HCT116 (cell line): ENCODE data around the gene FXYD1. TPM values are rescaled to one million over a fixed set of nuclear protein-coding genes. Genes with fewer than 3 reads are reported as not detected.

Source experiments
- ATAC-seq: fragments of 200-7000 bp; cut with Tn5 transposase; 2 replicates; pipeline ENCODE4 v1.9.1; 2020; ENCODE audit warnings: mild to moderate bottlenecking, moderate library complexity
- BruUV-seq: library from RNA; stranded (reverse); fragments of 400-500 nt; replicated peaks from 2 replicates; lab custom pipeline; 2021; lab: Mats Ljungman, UMichigan
- CTCF ChIA-PET: fragments of 300-600 bp; sonication (Branson Sonifier 250); formaldehyde crosslinking; loops from one replicate; lab custom pipeline; 2021; ENCODE audit warnings: antibody characterized with exemption; lab: Charles Lee
- POLR2A ChIA-PET: fragments of 300-600, 350-600 bp; sonication (Branson Sonifier 250); formaldehyde crosslinking; loops from one replicate; lab custom pipeline; 2021; ENCODE audit warnings: antibody characterized with exemption; lab: Charles Lee
- RAD21 ChIA-PET, 2 experiments: fragments of 300-600 bp; sonication (Branson Sonifier 250); formaldehyde crosslinking; loops; one replicate each; lab custom pipeline; 2023; ENCODE audit warnings: low total read pairs in 2 of 2; ENCODE audit not compliant: uncharacterized antibody in 2 of 2, unreplicated experiment in 2 of 2, low non-redundant PET in 1 of 2; lab: Charles Lee
- DNase-seq: peaks from one replicate; pipeline ENCODE4 v3.0.0-alpha.2; 2010; ENCODE audit warnings: low read depth, low spot score
- H2AFZ ChIP-seq: fragments of 200-600 bp; shearing (Covaris generic), sonication (generic); 2 replicates; pipeline ENCODE4 v1.6.1; 2017; ENCODE audit warnings: low read depth, mixed run types, mixed read lengths, antibody characterized with exemption, low read length; ENCODE audit not compliant: poor library complexity, severe bottlenecking
- H3K27ac ChIP-seq: 2 replicates; pipeline ENCODE4 v1.5.1; 2012; ENCODE audit warnings: low read depth, low read length
- H3K27me3 ChIP-seq: fragments of 200-600 bp; sonication (generic); 2 replicates; pipeline ENCODE4 v1.6.1; 2016; ENCODE audit warnings: mixed run types, low read length, mixed read lengths; ENCODE audit not compliant: insufficient read depth
- H3K36me3 ChIP-seq, 2 experiments: fragments of 200-500 bp in 1 of 2; fragments of 200-600 bp in 1 of 2; sonication (Bioruptor generic) in 1 of 2; sonication (generic) in 1 of 2; 2 replicates each; pipeline versions ENCODE4 v1.5.1 to v1.6.1; 2014 to 2016; ENCODE audit warnings: low read length in 2 of 2, inconsistent platforms in 1 of 2, mixed read lengths in 1 of 2, mixed run types in 1 of 2; ENCODE audit not compliant: insufficient read depth in 2 of 2, control insufficient read depth in 1 of 2
- H3K4me1 ChIP-seq, 2 experiments: fragments of 200-600 bp in 1 of 2; sonication (generic) in 1 of 2; 2 replicates each; pipeline versions ENCODE4 v1.5.1 to v1.6.1; 2012 to 2017; ENCODE audit warnings: low read length in 2 of 2, inconsistent platforms in 1 of 2, mild to moderate bottlenecking in 1 of 2, mixed read lengths in 1 of 2, mixed run types in 1 of 2, moderate library complexity in 1 of 2; ENCODE audit not compliant: insufficient read depth in 2 of 2, control insufficient read depth in 1 of 2
- H3K4me2 ChIP-seq: fragments of 200-600 bp; sonication (generic); 2 replicates; pipeline ENCODE4 v1.6.1; 2017; ENCODE audit warnings: mixed run types, low read length, mixed read lengths
- H3K4me3 ChIP-seq, 2 experiments: fragments of 200-600 bp in 1 of 2; sonication (generic) in 1 of 2; replicated peaks in 1 of 2; 2 replicates each; pipeline ENCODE4 v1.5.1; 2011 to 2016; ENCODE audit warnings: low read length in 2 of 2, control low read depth in 1 of 2, low read depth in 1 of 2, mild to moderate bottlenecking in 1 of 2, mixed read lengths in 1 of 2, mixed run types in 1 of 2
- H3K79me2 ChIP-seq: fragments of 200-600 bp; sonication (generic); 2 replicates; pipeline ENCODE4 v1.6.1; 2017; ENCODE audit warnings: mild to moderate bottlenecking, mixed run types, low read length, moderate library complexity, mixed read lengths; ENCODE audit not compliant: insufficient read depth
- H3K9ac ChIP-seq: fragments of 200-600 bp; sonication (generic); 2 replicates; pipeline ENCODE4 v1.6.1; 2016; ENCODE audit warnings: low read length, mixed read lengths
- H3K9me2 ChIP-seq: fragments of 200-600 bp; sonication (generic), shearing (Covaris generic); 2 replicates; pipeline ENCODE4 v1.6.1; 2017; ENCODE audit warnings: mixed run types, mild to moderate bottlenecking, moderate library complexity; ENCODE audit not compliant: insufficient read depth
- H3K9me3 ChIP-seq, 2 experiments: fragments of 200-500 bp in 1 of 2; fragments of 200-600 bp in 1 of 2; sonication (Bioruptor generic) in 1 of 2; sonication (generic) in 1 of 2; 2 replicates each; pipeline ENCODE4 v1.6.1; 2014 to 2017; ENCODE audit warnings: low read length in 2 of 2, mixed read lengths in 2 of 2, inconsistent platforms in 1 of 2, low read depth in 1 of 2, mild to moderate bottlenecking in 1 of 2, mixed run types in 1 of 2, moderate library complexity in 1 of 2; ENCODE audit not compliant: control insufficient read depth in 1 of 2, insufficient read depth in 1 of 2
- H4K20me1 ChIP-seq: fragments of 200-600 bp; sonication (generic), shearing (Covaris generic); 2 replicates; pipeline ENCODE4 v1.6.1; 2017; ENCODE audit warnings: mixed run types, mild to moderate bottlenecking, moderate library complexity; ENCODE audit not compliant: insufficient read depth
- EGR1 ChIP-seq: IDR thresholded peaks from 2 replicates; pipeline ENCODE4 v1.6.1; 2012; ENCODE audit warnings: low read depth
- EZH2phosphoT487 ChIP-seq: fragments of 200-600 bp; IDR thresholded peaks from 2 replicates; pipeline ENCODE4 v1.6.1; 2018; ENCODE audit warnings: antibody characterized with exemption, borderline replicate concordance
- FOSL1 ChIP-seq: IDR thresholded peaks from 2 replicates; pipeline ENCODE4 v1.6.1; 2012; ENCODE audit warnings: low read depth
- POLR2A ChIP-seq: IDR thresholded peaks from 2 replicates; pipeline ENCODE4 v1.7.0; 2011; ENCODE audit warnings: borderline replicate concordance; ENCODE audit not compliant: insufficient read depth, insufficient read length; ENCODE audit errors: extremely low read depth
- RAD21 ChIP-seq: IDR thresholded peaks from 2 replicates; pipeline ENCODE4 v1.6.1; 2012; ENCODE audit warnings: low read depth, mild to moderate bottlenecking
- YY1 ChIP-seq: IDR thresholded peaks from 2 replicates; pipeline ENCODE4 v1.6.1; 2011; ENCODE audit warnings: low read length, low read depth, moderate library complexity, mild to moderate bottlenecking; ENCODE audit not compliant: insufficient replicate concordance; ENCODE audit errors: extremely low read depth
- ZFX ChIP-seq: fragments of 450-650 bp; IDR thresholded peaks from 2 replicates; pipeline ENCODE4 v1.6.1; 2017
- ZNF274 ChIP-seq: fragments of 200-500 bp; sonication (Bioruptor generic); IDR thresholded peaks from 2 replicates; pipeline ENCODE4 v1.6.1; 2014; ENCODE audit warnings: mild to moderate bottlenecking, low read depth, low read length, inconsistent platforms
- intact Hi-C: fragments of 100-400 bp; cut with micrococcal nuclease; formaldehyde crosslinking; loops from 2 replicates; pipeline ENCODE4 v1.10.0; 2022
- total RNA-seq: library from RNA; stranded (reverse); gene quantifications from one replicate; pipeline ENCODE4 v1.2.1, GENCODE V29; 2021; ENCODE audit not compliant: unreplicated experiment
- TF ChIP-seq, protein P1 (sequence below), 3 experiments: fragments of 200-600 bp in 1 of 3; sonication (generic) in 1 of 3; IDR thresholded peaks in 2 of 3; conservative IDR thresholded peaks in 1 of 3; 2 replicates each; pipeline ENCODE4 v1.5.1; 2012 to 2017; ENCODE audit warnings: low read depth in 2 of 3, low read length in 2 of 3, antibody characterized with exemption in 1 of 3, borderline replicate concordance in 1 of 3, control low read depth in 1 of 3, mild to moderate bottlenecking in 1 of 3, mixed read lengths in 1 of 3, mixed run types in 1 of 3, moderate library complexity in 1 of 3; ENCODE audit not compliant: insufficient read depth in 1 of 3

FXYD1 gene
- total RNA-seq, 1 experiment from 2014 or later = 7.8 TPM

DNA sequence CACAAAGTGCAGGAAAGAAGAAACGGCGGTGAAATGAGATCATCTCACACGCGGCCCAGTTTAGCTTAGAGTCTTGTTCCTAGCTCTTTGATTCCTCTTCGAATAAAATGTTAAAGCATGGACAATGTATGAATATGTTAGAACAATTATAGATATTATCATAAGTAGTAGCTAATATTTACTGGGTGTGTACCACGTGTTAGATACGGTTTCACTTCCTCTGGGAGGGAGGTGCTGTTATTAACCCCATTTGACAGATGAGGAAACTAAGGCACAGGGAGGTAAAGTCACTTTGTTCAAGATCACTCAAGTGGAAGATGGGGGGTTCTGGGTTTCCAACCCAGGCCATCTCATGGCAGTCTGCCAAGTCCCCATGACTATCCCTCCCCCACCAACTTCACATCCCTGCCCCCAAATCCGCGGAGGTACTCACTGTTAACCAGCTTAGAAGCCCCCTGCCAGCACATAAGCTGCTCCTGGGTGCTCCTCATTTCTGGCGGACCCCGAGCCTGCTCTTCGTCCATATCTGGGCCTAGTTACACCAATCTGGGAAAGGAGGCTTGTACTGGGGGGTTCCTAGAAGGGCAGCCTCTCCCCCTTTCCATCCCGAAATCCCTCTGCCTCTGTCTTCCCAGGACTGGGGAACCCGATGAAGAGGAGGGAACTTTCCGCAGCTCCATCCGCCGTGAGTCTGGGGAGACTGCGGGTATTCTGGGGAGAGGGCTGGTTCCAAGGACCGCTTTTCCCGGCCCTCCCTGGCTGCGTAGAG lies 3.4 kb downstream of the FXYD1 start:
- DNase-seq (no peak), ATAC-seq (no peak)
- no peak overlapping the region for H2AFZ ChIP-seq
- intact Hi-C loops = no loop called here
- no peaks in the 10 kb centered on the region for H4K20me1 ChIP-seq
- peak overlapping the region; percentile 56 for H3K9ac ChIP-seq
- peaks cover 22 to 35% of the 10 kb centered on the region in 2 experiments for H3K4me1 ChIP-seq
- TF ChIP-seq YY1 (no peak), EZH2phosphoT487 (no peak), RAD21 (no peak), ZFX (no peak), ZNF274 (no peak), FOSL1 (no peak), EGR1 (no peak), POLR2A (no peak)
- TF ChIP-seq, protein P1, sequence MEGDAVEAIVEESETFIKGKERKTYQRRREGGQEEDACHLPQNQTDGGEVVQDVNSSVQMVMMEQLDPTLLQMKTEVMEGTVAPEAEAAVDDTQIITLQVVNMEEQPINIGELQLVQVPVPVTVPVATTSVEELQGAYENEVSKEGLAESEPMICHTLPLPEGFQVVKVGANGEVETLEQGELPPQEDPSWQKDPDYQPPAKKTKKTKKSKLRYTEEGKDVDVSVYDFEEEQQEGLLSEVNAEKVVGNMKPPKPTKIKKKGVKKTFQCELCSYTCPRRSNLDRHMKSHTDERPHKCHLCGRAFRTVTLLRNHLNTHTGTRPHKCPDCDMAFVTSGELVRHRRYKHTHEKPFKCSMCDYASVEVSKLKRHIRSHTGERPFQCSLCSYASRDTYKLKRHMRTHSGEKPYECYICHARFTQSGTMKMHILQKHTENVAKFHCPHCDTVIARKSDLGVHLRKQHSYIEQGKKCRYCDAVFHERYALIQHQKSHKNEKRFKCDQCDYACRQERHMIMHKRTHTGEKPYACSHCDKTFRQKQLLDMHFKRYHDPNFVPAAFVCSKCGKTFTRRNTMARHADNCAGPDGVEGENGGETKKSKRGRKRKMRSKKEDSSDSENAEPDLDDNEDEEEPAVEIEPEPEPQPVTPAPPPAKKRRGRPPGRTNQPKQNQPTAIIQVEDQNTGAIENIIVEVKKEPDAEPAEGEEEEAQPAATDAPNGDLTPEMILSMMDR (IDR thresholded peaks at IDR 0.05 in 2 of 3, conservative IDR thresholded peaks at IDR 0.05 in 1 of 3; ENCODE audit: borderline replicate concordance in 1 of 3, insufficient read depth in 1 of 3, low read depth in 2 of 3, low read length in 2 of 3) = no peak
- peak overlapping the region; percentile 32; the same call in 1 of the 2 replicates for H3K27ac ChIP-seq
- ChIA-PET CTCF (interaction anchor here (0.9 to 2.7 kb wide), 19 partner anchors 10 to 304 kb away, joined by 3 to 46 read pairs (median 5); partner anchors contain the start of gene FXYD5), RAD21 (interaction anchor here (0.6 to 2.3 kb wide), 7 partner anchors 19 to 98 kb away, joined by 3 to 25 read pairs (median 5); no protein-coding TSS in a partner anchor), POLR2A (interaction anchor here (1.2 to 1.6 kb wide), 5 partner anchors 12 to 86 kb away, joined by 3 to 12 read pairs (median 3); no protein-coding TSS in a partner anchor)
- no peaks in the 10 kb centered on the region for H3K36me3 ChIP-seq
- H3K4me2 ChIP-seq = peak overlapping the region; percentile 95
- H3K27me3 ChIP-seq = no peaks in the 10 kb centered on the region
- no peaks in the 10 kb centered on the region for H3K9me3 ChIP-seq
- H3K9me2 ChIP-seq = no peaks in the 10 kb centered on the region
- H3K4me3 ChIP-seq = peak overlapping the region; percentile 49 to 66
- H3K79me2 ChIP-seq = no peaks in the 10 kb centered on the region
- no TSS peak for BruUV-seq
